ENCODE results near the gene KANSL3.
A peak's percentile ranks its signal among the peaks of the same experiment; 100 is the strongest.
"Not testable (repeated sequence)": the region's sequence is repeated elsewhere in the genome, so short reads cannot be mapped to it uniquely, and the experiment has no call there.

The KANSL3 gene

GRCh38 chr2:96638144-96639121 lies at the start of gene KANSL3:
KANSL3 (minus strand) TSS chr2:96638312; CDS start chr2:96637135, 1,177 bp downstream.
- DNase-seq (ENCODE audit: low spot score) = peak; percentile 92

GRCh38 chr2:96687266-96687665 lies 49.2 kb upstream of the KANSL3 start:
- no peak for DNase-seq (ENCODE audit: low spot score)

DNA sequence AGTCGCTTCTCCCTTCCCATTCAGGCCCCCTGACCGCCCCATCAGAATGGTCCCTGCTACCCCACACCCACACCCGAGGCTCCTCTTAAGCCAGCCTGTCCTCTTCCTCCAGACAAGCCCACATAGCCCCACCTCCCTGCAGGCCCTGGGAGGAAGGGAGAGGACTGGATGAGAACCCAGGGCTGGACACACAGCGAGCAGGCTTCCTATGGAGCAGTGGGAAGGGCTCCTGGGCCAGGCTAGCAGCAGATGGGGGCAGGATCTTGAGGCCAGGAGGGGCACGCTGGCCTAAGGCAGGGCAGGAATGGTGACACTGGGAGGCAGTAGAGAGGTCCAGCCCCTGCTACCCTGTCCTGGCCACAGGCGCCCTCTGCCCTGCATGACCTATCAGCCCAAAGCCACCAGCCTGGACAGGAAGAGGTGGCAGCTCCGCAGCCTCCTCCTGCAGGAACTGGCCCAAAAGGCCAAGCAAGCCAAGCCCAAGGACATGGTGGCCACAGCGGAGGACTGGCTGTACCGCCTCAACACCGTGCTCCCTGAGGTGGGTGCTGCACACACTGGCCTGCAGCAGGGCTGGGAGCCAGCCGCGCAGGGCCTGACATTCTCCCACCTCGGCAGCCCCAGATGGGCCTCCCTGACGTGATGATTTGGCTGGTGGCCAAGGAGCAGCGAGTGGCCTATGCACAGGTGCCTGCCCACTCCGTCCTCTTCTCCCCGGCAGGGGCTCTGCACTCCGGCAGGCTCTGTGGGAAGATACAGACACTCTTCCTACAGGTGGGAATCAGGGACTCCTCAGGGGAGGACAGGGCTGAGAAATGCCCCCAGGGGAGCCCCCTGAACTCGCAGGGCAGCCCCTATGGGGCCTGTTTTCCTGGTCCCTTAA lies 47.7 kb upstream of the KANSL3 start:
- DNase-seq (ENCODE audit: low spot score) = no peak

- no peak for DNase-seq (ENCODE audit: low spot score)
These were observed 46.9 kb upstream of the KANSL3 start for GRCh38 chr2:96684883-96685576.

GRCh38 chr2:96683972-96684820 lies 46.1 kb upstream of the KANSL3 start:
- no peak for DNase-seq (ENCODE audit: low spot score)

- no peak for DNase-seq (ENCODE audit: low spot score)
These were observed 45.2 kb upstream of the KANSL3 start for GRCh38 chr2:96683307-96683706.

DNA sequence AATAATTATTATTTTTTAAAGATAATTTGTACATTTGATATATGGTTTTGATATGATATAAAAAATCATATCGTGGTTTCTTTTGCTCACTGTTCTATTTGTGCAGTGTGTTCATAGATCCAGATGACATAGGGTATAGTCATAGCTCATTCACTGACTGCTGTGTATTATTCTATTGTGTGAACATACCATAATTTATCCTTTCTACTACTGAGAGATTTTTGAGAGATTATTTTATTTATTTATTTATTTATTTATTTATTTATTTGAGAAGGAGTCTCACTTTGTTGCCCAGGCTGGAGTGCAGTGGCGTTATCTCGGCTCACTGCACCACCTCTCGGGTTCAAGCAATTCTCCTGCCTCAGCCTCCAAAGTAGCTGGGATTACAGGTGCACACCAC lies 43.4 kb upstream of the KANSL3 start:
- no peak for DNase-seq (ENCODE audit: low spot score)

GRCh38 chr2:96680561-96681141 lies 42.5 kb upstream of the KANSL3 start:
- DNase-seq (ENCODE audit: low spot score) = no peak

- no peak for DNase-seq (ENCODE audit: low spot score)
These were observed 41.7 kb upstream of the KANSL3 start for GRCh38 chr2:96679848-96680247.

- no peak for DNase-seq (ENCODE audit: low spot score)
These were observed 31.6 kb upstream of the KANSL3 start for GRCh38 chr2:96669539-96670215.

- no peak for DNase-seq (ENCODE audit: low spot score)
These were observed 30.7 kb upstream of the KANSL3 start for GRCh38 chr2:96668771-96669170.

GRCh38 chr2:96665717-96666116 lies 27.6 kb upstream of the KANSL3 start:
- DNase-seq (ENCODE audit: low spot score) = not testable (repeated sequence)

GRCh38 chr2:96665083-96665569 lies 27.0 kb upstream of the KANSL3 start:
- peak; percentile 45 for DNase-seq (ENCODE audit: low spot score)

DNA sequence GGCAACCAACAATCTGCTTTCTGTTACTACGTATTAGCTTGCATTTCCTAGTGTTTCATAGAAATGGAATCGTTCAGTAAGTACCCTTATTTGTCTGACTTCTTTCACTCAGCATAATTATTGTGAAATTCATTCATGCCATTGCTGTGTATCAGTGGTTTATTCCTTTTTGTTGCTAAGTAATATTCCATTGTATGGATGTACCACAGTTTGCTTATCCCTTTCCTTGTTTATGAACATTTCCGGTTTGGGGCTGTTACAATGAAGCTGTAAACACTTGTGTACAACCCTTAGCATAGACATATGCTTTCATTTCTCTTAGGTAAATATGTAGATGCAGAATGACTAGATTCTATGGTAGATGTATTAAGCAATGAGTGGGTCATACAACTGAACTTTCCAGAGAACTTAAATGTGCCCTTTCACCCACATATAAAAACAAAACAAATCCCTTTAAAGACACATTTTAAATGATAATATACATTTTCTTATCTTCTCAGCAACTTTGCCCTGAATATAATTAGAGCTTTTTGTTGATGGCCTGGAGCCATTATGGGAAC lies 26.3 kb upstream of the KANSL3 start:
- DNase-seq (ENCODE audit: low spot score) = no peak

DNA sequence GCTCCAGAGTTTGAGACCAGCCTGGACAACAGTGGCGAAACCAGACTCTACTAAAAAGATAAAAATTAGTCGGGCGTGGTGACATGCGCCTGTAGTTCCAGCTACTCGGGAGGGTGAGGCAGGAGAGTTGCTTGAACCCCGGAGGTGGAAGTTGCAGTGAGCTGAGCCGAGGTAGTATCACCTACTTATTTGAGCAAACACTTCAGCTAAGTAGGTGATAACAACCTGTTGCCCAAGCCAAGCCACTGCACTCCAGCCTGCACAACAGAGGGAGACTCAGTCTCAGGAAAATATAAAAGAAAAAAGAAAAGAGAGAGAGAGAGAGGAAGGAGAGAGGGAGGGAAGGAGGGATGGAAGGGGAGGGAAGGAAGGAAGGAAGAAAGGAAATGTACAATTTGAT lies 25.7 kb upstream of the KANSL3 start:
- no peak for DNase-seq (ENCODE audit: low spot score)

- no peak for DNase-seq (ENCODE audit: low spot score)
These were observed 25.1 kb upstream of the KANSL3 start for GRCh38 chr2:96663177-96663576.

GRCh38 chr2:96662360-96662759 lies 24.2 kb upstream of the KANSL3 start:
- DNase-seq (ENCODE audit: low spot score) = no peak

DNA sequence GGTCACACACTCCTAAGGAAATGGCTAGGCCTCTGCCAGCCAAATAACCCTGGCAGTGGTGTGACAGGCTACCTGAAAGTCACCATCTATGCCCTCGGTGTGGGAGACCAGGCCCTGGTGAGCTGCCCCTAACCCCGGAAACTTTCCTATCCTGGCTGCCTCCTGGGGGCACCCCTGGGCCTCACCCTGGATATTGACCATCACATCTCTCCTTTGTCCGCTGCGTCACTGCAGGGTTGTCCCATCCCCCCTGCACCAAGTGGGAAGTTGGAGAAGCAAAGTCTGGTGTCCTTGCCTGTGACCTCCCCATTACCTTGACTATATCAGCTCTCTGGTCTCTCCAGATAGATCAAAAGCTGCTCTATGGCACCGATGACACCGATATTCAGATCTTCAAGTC lies 23.2 kb upstream of the KANSL3 start:
- no peak for DNase-seq (ENCODE audit: low spot score)

- no peak for DNase-seq (ENCODE audit: low spot score)
These were observed 18.4 kb upstream of the KANSL3 start for GRCh38 chr2:96656540-96656939.

GRCh38 chr2:96655526-96655925 lies 17.4 kb upstream of the KANSL3 start:
- no peak for DNase-seq (ENCODE audit: low spot score)

Data from LoVo (cell line).